H1 (cell line): Measurements from ENCODE around the gene SH3GL1. TPM values are rescaled to one million over a fixed set of nuclear protein-coding genes. Genes with fewer than 3 reads are reported as not detected.

ENCODE experiments used
- BRCA1 ChIP-seq: IDR thresholded peaks from 2 replicates; pipeline ENCODE4 v1.6.1; 2012; ENCODE audit warnings: low read depth, low read length, improper control_type of control experiment
- KDM1A ChIP-seq: fragments of 200-600, 300-600 bp; sonication (generic); IDR thresholded peaks from 2 replicates; pipeline ENCODE4 v1.7.1; 2016; ENCODE audit warnings: mild to moderate bottlenecking, low read length, borderline replicate concordance
- polyA plus RNA-seq, 7 experiments: library from polyadenylated mRNA; depleted of rRNA in 3 of 7; stranded (reverse) in 5 of 7; unstranded in 2 of 7; fragments of >200 nt in 5 of 7; fragments of 200-250 nt in 2 of 7; gene quantifications; 1 replicate in 5 of 7; 2 replicates in 1 of 7; 4 replicates in 1 of 7; pipeline versions ENCODE4 v1.2.1 to v1.2.3, GENCODE V29; 2011 to 2013; ENCODE audit warnings: missing spikeins in 2 of 7, mixed read lengths in 2 of 7
- total RNA-seq: library from RNA; stranded (reverse); fragmentation: NEBNext Ultra II Directional; extraction: Animal tissue kit (Norgen Biotek cat#: 25700); gene quantifications from 2 replicates; pipeline ENCODE4 v1.2.1, GENCODE V29; 2021

Gene SH3GL1
- total and polyA plus RNA-seq, 2 of the 8 experiments (the other 6 are each of a cell fraction or from before 2014, with no cell fraction given), result 81.5 to 102 TPM

- TF ChIP-seq KDM1A, result no peak
- TF ChIP-seq BRCA1, result no peak
These were observed 76.7 kb downstream of the SH3GL1 start (continued) for GRCh38 chr19:4323692-4324091.
